GM03348 (cell line): ENCODE data around the gene SLC41A3.

Experiments
- DNase-seq: peaks from one replicate; pipeline ENCODE4 v3.0.0; 2012; ENCODE audit warnings: low spot score

Gene SLC41A3

GRCh38 chr3:126119976-126120375 is 36.1 kb upstream of the SLC41A3 start:
- no peak for DNase-seq

GRCh38 chr3:126119008-126119675 is 35.2 kb upstream of the SLC41A3 start:
- no peak for DNase-seq

GRCh38 chr3:126118591-126118990 is 34.7 kb upstream of the SLC41A3 start:
- no peak for DNase-seq

- DNase-seq, result no peak
Observed at GRCh38 chr3:126117786-126118185, 33.9 kb upstream of the SLC41A3 start.

- DNase-seq, result no peak
Observed at GRCh38 chr3:126117212-126117611, 33.3 kb upstream of the SLC41A3 start.

GRCh38 chr3:126116526-126116925 is 32.6 kb upstream of the SLC41A3 start:
- no peak for DNase-seq

- DNase-seq, result no peak
Observed at GRCh38 chr3:126114443-126115386, 30.8 kb upstream of the SLC41A3 start.

- peak; percentile 47 for DNase-seq
Observed at GRCh38 chr3:126113733-126114442, 30.0 kb upstream of the SLC41A3 start.

GRCh38 chr3:126113238-126113555 is 29.3 kb upstream of the SLC41A3 start:
- no peak for DNase-seq

GRCh38 chr3:126112531-126113237 is 28.8 kb upstream of the SLC41A3 start:
- DNase-seq, result no peak

- DNase-seq, result no peak
Observed at GRCh38 chr3:126111566-126112475, 27.9 kb upstream of the SLC41A3 start.

- no peak for DNase-seq
Observed at GRCh38 chr3:126111126-126111551, 27.2 kb upstream of the SLC41A3 start.

- DNase-seq, result no peak
Observed at GRCh38 chr3:126110431-126111125, 26.7 kb upstream of the SLC41A3 start.

- no peak for DNase-seq
Observed at GRCh38 chr3:126109880-126110235, 25.9 kb upstream of the SLC41A3 start.

- no peak for DNase-seq
Observed at GRCh38 chr3:126109146-126109879, 25.4 kb upstream of the SLC41A3 start.

- DNase-seq, result no peak
Observed at GRCh38 chr3:126108676-126109050, 24.7 kb upstream of the SLC41A3 start.

- DNase-seq, result no peak
Observed at GRCh38 chr3:126107957-126108675, 24.2 kb upstream of the SLC41A3 start.

- DNase-seq, result no peak
Observed at GRCh38 chr3:126107203-126107939, 23.4 kb upstream of the SLC41A3 start.
